Breast epithelium (tissue), 3 donors: Measurements from ENCODE around the gene SPDYE4.

Experiments
- POLR2A ChIP-seq: fragments of 450-650 bp; IDR thresholded peaks from one replicate; pipeline ENCODE4 v1.6.1; 2016; ENCODE audit warnings: antibody characterized with exemption, mild to moderate bottlenecking, moderate library complexity
- POLR2AphosphoS5 ChIP-seq, 3 donors: sonication (generic); formaldehyde crosslinking; IDR thresholded peaks; one replicate each; pipeline ENCODE4 v1.6.1; 2017; ENCODE audit warnings: antibody characterized with exemption in 3 of 3
- TF ChIP-seq, protein P1 (sequence below), 3 donors: fragments of 450-650 bp; IDR thresholded peaks; one replicate each; pipeline ENCODE4 v1.5.1; 2016 to 2017; ENCODE audit warnings: antibody characterized with exemption in 3 of 3, mild to moderate bottlenecking in 3 of 3, moderate library complexity in 3 of 3

- TF ChIP-seq, protein P1, sequence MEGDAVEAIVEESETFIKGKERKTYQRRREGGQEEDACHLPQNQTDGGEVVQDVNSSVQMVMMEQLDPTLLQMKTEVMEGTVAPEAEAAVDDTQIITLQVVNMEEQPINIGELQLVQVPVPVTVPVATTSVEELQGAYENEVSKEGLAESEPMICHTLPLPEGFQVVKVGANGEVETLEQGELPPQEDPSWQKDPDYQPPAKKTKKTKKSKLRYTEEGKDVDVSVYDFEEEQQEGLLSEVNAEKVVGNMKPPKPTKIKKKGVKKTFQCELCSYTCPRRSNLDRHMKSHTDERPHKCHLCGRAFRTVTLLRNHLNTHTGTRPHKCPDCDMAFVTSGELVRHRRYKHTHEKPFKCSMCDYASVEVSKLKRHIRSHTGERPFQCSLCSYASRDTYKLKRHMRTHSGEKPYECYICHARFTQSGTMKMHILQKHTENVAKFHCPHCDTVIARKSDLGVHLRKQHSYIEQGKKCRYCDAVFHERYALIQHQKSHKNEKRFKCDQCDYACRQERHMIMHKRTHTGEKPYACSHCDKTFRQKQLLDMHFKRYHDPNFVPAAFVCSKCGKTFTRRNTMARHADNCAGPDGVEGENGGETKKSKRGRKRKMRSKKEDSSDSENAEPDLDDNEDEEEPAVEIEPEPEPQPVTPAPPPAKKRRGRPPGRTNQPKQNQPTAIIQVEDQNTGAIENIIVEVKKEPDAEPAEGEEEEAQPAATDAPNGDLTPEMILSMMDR (IDR thresholded peaks at IDR 0.05): no peak
- TF ChIP-seq POLR2AphosphoS5 (IDR thresholded peaks at IDR 0.05) (no peak), POLR2A (no peak)
These were observed 31.3 kb downstream of the SPDYE4 start for GRCh38 chr17:8726941-8727555.
